ENCODE results near the gene ZXDC.

DNA sequence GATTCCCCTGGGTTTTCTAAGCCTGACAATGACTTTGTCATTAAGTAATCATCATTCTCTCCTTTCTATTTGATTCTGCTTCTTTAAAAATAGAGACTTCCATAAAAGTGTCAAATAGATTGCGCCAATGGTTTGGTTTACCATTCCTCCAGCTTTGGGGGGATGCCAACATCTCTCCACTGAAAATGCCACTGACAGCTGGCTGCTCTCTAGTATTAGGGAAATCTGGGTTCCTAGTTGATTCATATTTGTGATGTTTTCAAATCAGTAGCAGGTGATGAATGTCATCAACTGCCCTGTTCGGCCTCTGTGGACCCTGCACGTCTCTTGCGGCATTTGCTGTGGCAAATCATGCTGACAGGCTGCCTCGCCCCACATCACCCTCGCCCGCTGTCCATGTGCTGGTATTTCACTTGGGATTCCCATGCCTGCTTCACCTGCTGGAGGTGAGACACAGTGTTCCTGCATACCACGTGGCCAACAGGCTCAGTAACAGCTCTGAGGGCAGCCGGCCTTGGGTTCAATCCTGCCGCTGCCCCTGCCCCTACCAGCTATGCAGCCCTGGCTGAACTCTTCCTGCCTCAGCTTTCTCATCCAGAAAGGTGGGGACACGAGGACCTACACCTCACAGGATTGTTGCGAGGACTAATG is 28.1 kb downstream of the ZXDC start:
- no peak for TF ChIP-seq EZH2phosphoT487 (IDR thresholded peaks at IDR 0.05; ENCODE audit: borderline replicate concordance, low read length)
- TF ChIP-seq, protein P1, sequence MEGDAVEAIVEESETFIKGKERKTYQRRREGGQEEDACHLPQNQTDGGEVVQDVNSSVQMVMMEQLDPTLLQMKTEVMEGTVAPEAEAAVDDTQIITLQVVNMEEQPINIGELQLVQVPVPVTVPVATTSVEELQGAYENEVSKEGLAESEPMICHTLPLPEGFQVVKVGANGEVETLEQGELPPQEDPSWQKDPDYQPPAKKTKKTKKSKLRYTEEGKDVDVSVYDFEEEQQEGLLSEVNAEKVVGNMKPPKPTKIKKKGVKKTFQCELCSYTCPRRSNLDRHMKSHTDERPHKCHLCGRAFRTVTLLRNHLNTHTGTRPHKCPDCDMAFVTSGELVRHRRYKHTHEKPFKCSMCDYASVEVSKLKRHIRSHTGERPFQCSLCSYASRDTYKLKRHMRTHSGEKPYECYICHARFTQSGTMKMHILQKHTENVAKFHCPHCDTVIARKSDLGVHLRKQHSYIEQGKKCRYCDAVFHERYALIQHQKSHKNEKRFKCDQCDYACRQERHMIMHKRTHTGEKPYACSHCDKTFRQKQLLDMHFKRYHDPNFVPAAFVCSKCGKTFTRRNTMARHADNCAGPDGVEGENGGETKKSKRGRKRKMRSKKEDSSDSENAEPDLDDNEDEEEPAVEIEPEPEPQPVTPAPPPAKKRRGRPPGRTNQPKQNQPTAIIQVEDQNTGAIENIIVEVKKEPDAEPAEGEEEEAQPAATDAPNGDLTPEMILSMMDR (IDR thresholded peaks at IDR 0.05; ENCODE audit: low read depth, low read length, poor library complexity, severe bottlenecking): no peak

Measured in DOHH2 (cell line).